Astrocyte of the cerebellum (primary cell): ENCODE data around the gene COQ4.
"Not testable (repeated sequence)": the region's sequence is repeated elsewhere in the genome, so short reads cannot be mapped to it uniquely, and the experiment has no call there.

Experiments used
- DNase-seq: peaks from one replicate; pipeline ENCODE4 v3.0.0-alpha.2; 2011; ENCODE audit warnings: low read depth
- H3K4me3 ChIP-seq: 2 replicates; pipeline ENCODE4 v1.5.1; 2011; ENCODE audit warnings: mild to moderate bottlenecking, low read depth, low read length, moderate library complexity
- CTCF ChIP-seq: IDR thresholded peaks from 2 replicates; pipeline ENCODE4 v1.5.1; 2012; ENCODE audit warnings: low read length, low read depth, moderate library complexity, mild to moderate bottlenecking; ENCODE audit errors: missing control alignments
- in situ Hi-C: cut with HindIII; loops from 2 replicates; pipeline ENCODE4 v1.10.0; 2017; ENCODE audit warnings: low sequenced_read_pairs

COQ4 gene

GRCh38 chr9:128325629-128326028 lies 3.0 kb downstream of the COQ4 start:
- H3K4me3 ChIP-seq = no peak overlapping the region
- no peak for DNase-seq
- in situ Hi-C loops = no loop called here
- no peak for TF ChIP-seq CTCF

- no peak for TF ChIP-seq CTCF
- no peak overlapping the region for H3K4me3 ChIP-seq
- DNase-seq = no peak
- in situ Hi-C loops = no loop called here
Measured at GRCh38 chr9:128333451-128333869, 10.8 kb downstream of the COQ4 start.

GRCh38 chr9:128335161-128335560 lies 12.5 kb downstream of the COQ4 start:
- no peak overlapping the region for H3K4me3 ChIP-seq
- DNase-seq = no peak
- in situ Hi-C loops = no loop called here
- no peak for TF ChIP-seq CTCF

- TF ChIP-seq CTCF = no peak
- in situ Hi-C loops = no loop called here
- no peak overlapping the region for H3K4me3 ChIP-seq
- no peak for DNase-seq
Measured at GRCh38 chr9:128335914-128336313, 13.3 kb downstream of the COQ4 start.

GRCh38 chr9:128337936-128338335 lies 15.3 kb downstream of the COQ4 start:
- H3K4me3 ChIP-seq = no peak overlapping the region
- in situ Hi-C loops = no loop called here
- no peak for TF ChIP-seq CTCF
- DNase-seq = no peak

- in situ Hi-C loops, DNase-seq, H3K4me3 ChIP-seq: not testable (repeated sequence)
Measured at GRCh38 chr9:128338852-128339614, 16.4 kb downstream of the COQ4 start.

- in situ Hi-C loops = no loop called here
- TF ChIP-seq CTCF = no peak
- DNase-seq = no peak
- peak within 1 kb of the TSS; percentile 74 for H3K4me3 ChIP-seq
Measured at GRCh38 chr9:128339761-128340690, 17.4 kb downstream of the COQ4 start, which contains the start of gene SLC27A4. Gene SLC27A4, plus strand, starts transcription at chr9:128340527. Its CDS starts 2,606 bp downstream, at chr9:128343133.
